AG09309 (cell line): Measurements from ENCODE around the gene SDR42E2.
"Not testable (repeated sequence)": the region's sequence is repeated elsewhere in the genome, so short reads cannot be mapped to it uniquely, and the experiment has no call there.

ENCODE experiments used
- DNase-seq: peaks from one replicate; pipeline ENCODE4 v3.0.0-alpha.2; 2010; ENCODE audit warnings: low read depth
- H3K4me3 ChIP-seq: 2 replicates; pipeline ENCODE4 v1.5.1; 2011; ENCODE audit warnings: mild to moderate bottlenecking, low read depth, low read length, moderate library complexity; ENCODE audit not compliant: control insufficient read depth
- TF ChIP-seq, protein P1 (sequence below): IDR thresholded peaks from 2 replicates; pipeline ENCODE4 v1.5.1; 2011; ENCODE audit warnings: mild to moderate bottlenecking, low read depth, low read length, inconsistent platforms; ENCODE audit not compliant: insufficient read depth, control insufficient read depth; ENCODE audit errors: missing control alignments

The SDR42E2 gene

DNA sequence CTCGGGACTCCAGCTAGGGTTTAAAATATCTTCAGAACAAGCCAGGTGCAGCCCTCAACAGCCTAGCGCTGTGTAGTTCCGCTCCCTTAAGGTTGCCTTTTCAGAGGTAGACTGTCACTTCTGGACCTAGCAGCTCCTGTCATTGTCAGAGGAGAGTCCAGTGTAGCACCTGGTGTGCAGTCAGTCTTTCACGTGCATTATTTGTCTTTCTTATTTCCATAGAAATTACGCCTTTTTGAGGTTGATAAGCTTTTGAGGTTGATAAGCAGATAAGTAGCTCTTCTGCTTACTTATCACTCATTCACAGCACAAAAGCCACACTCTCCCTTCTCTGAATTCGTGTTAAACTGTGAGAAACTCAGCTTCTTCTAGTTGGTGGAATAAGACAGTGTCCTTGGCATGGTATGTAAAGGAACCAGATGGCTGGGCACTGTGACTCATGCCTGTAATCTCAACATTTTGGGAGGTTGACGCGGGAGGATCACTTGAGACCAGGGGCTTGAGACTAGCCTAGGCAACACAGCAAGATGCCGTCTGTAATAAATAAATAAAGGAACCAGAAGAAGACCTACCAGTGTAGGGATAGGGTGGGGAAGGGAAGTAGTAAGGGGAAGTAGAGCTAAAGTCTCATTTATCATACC lies 54.0 kb downstream of the SDR42E2 start:
- no peak overlapping the region for H3K4me3 ChIP-seq
- DNase-seq = no peak
- TF ChIP-seq, protein P1, sequence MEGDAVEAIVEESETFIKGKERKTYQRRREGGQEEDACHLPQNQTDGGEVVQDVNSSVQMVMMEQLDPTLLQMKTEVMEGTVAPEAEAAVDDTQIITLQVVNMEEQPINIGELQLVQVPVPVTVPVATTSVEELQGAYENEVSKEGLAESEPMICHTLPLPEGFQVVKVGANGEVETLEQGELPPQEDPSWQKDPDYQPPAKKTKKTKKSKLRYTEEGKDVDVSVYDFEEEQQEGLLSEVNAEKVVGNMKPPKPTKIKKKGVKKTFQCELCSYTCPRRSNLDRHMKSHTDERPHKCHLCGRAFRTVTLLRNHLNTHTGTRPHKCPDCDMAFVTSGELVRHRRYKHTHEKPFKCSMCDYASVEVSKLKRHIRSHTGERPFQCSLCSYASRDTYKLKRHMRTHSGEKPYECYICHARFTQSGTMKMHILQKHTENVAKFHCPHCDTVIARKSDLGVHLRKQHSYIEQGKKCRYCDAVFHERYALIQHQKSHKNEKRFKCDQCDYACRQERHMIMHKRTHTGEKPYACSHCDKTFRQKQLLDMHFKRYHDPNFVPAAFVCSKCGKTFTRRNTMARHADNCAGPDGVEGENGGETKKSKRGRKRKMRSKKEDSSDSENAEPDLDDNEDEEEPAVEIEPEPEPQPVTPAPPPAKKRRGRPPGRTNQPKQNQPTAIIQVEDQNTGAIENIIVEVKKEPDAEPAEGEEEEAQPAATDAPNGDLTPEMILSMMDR = no peak

DNA sequence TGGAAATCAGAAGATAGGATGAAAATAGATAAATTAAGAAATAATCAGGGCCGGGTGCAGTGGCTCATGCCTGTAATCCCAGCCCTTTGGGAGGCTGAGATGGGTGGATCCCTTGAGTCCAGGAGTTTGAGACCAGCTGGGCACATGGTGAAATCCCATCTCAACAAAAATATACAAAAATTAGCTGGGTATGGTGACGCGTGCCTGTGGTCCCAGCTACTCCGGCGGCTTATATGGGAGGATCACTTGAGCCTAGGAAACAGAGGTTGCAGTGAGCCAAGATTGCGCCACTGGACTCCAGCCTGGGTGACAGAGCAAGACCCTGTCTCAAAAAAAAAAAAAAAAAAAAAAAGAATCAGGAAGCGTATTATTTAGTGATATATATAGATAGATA lies 54.5 kb downstream of the SDR42E2 start:
- DNase-seq, H3K4me3 ChIP-seq: not testable (repeated sequence)

DNA sequence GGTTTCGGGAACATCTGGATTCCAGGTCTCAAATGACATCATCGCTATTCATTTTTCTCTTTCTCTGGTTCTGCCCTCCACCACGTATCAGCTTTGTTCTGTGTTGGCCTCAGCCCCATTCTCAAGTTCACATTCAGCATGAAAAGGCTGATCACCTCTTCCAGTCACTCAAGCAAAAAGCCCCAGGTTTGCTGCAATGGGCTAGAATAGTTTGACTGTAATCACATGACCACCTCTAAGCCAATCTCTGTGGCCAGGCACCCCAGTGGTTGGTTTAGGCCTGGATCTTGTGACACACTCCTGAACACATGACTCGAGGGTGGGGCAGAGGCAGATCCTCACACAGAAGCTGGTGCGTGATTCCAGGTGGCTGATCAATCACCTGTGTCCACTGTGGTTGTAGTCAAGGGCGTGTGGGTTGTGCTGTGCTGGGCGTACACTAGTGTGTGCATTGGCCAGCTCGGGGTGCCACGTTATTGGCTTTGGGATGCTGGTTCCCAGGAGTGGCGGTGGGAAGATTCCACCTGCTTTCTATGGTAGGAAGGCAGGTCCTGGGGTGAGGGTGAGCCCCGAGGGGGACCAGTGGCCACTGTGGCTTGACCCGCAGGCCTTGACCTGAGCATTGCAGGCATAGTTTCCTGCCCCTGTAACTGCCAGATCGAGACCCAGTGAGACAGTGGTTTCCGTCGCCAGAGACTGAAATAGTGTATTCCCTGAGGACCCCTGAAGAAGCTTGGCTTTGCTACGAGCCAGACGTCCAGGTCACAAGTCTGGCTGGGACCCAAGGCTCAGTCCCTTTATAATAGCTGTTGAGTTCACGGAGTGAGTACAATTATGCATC lies 55.8 kb downstream of the SDR42E2 start:
- TF ChIP-seq, protein P1 = no peak
- DNase-seq = no peak
- H3K4me3 ChIP-seq = no peak overlapping the region

DNA sequence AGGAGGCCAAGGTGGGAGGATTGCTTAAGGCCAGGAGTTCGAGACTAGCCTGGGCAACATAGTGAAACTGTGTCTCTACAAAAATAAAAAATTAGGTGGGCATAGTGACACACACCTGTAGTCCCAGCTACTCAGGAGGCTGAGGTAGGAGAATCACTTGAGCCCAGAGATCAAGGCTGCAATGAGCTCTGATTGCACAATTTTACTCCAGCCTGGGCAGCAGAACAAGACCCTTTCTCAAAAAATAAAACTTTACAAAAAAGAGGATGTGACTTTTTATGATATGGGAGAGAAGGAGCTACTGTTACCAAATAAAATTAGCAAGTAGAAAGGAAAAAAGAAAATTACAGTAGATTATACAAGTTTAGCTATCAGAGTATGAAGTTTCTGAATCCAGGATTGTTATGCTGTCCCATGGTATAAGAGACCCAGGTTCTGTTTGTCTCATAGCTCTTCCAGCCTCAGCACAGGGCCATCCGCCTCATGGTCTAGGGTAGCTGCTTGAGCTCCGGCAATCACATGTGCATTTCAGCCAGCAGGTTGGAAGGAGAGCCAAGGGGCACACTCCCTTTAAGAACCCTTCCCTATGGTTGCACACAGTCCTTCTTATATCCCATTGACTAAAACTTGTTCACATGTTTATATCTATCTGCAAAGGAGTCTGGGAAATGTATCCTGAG lies 57.2 kb downstream of the SDR42E2 start:
- no peak overlapping the region for H3K4me3 ChIP-seq
- TF ChIP-seq, protein P1 = no peak
- no peak for DNase-seq

DNA sequence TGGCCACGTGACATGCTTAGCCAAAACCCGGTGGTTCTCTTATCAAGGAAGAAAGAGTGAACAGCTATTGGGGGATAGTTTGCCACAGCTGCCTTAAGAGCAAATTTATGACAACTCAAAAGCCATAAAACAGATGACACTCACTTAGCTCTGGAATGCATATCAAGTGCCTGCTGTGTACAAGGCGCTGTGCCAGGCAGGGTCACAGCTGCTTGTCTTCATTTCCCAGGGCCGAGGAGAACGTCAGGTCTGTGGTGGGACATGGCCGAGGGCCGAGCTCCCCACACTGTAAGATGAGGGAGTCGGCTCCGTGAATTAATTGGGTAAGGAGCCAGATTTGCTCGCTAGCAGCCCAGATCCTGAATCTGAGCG lies 57.7 kb downstream of the SDR42E2 start:
- TF ChIP-seq, protein P1 = no peak
- H3K4me3 ChIP-seq = no peak overlapping the region
- no peak for DNase-seq

DNA sequence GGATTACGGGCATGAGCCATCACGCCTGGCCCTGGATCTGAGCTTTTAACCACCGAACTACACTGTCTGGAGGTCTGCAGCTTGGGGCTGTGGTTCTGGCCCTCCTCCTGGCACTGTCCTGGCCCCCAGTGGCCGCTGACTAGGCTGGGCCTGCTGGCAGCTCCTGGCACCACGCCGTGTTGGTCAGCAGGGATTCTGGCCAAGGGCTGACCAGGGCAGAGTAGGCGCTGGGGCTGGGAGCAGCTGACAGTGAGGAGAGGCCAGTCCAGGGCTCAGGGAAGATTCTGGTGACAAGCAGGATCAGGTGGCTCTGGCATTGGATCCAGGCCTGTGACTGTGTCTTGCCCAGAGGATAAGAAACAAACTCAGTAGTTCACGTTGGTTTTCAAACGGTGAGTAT lies 58.4 kb downstream of the SDR42E2 start:
- TF ChIP-seq, protein P1 = no peak
- DNase-seq = no peak
- no peak overlapping the region for H3K4me3 ChIP-seq

DNA sequence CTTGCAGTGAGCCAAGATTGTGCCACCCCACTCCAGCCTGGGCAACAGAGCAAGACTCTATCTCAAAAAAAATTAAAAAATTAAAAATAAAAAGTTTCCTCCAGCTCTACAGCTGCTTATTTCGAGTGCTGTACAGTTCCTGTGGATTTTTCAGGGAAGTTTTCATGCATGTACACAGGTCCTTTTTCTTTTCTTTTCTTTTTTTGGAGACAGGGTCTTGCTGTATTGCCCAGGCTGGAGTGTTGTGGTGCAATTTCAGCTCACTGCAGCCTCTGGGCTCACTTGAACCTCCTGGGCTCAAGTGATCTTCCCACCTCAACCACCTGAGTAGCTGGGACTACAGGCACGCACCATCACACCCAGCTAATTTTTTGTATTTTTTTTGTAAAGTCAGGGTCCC lies 59.7 kb downstream of the SDR42E2 start:
- DNase-seq = no peak
- TF ChIP-seq, protein P1 = no peak
- no peak overlapping the region for H3K4me3 ChIP-seq
